SK-N-SH treated with all-trans-retinoic acid at 6 μM for 48 hours (cell line): ENCODE data around the gene EMC1.

Experiments used
- BACH2 ChIP-seq: fragments of 250-450 bp; sonication (Bioruptor Pico); IDR thresholded peaks from 2 replicates; pipeline ENCODE4 v1.9.0; 2021; ENCODE audit warnings: mild to moderate bottlenecking, borderline replicate concordance
- GLIS3 ChIP-seq: fragments of 250-450 bp; sonication (Bioruptor Pico); IDR thresholded peaks from 2 replicates; pipeline ENCODE4 v1.5.0; 2020; ENCODE audit warnings: mild to moderate bottlenecking, moderate library complexity
- ISL1 ChIP-seq: fragments of 250-450 bp; sonication (Bioruptor Pico); IDR thresholded peaks from 2 replicates; pipeline ENCODE4 v2.1.2; 2022; ENCODE audit warnings: mild to moderate bottlenecking, moderate library complexity
- TOX ChIP-seq: fragments of 250-450 bp; sonication (Bioruptor Pico); IDR thresholded peaks from 2 replicates; pipeline ENCODE4 v1.8.0; 2021; ENCODE audit warnings: mild to moderate bottlenecking, moderate library complexity, borderline replicate concordance
- TF ChIP-seq, protein P1 (sequence below): fragments of 250-450 bp; sonication (Bioruptor Pico); IDR thresholded peaks from 2 replicates; pipeline ENCODE4 v1.8.0; 2021; ENCODE audit warnings: low read depth, mild to moderate bottlenecking, moderate library complexity, borderline replicate concordance

DNA sequence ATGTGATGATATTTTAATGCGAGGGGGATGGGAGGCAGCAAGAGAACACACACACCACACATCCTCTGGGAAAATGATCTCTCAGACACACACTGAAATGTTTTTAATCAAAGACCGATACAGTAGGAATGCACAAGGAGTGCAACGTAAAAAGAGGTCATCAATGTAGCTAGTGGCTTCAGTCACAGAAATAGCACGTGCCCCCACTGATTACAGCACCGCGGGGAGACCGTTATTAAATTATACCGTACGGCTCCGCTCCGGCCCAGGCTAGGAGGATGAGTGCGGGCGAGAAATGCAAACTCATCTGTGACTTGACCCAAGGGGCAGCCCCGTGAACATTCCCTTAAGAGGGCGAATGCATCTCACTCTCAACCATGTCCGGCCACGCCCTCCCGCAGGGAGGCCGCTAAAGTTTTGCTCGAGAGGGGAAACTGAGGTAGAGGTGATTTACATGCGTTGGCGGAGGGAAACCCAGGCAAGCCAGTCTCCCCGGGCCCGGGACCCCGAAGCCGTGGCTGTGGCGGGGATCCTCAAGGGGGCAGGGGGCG lies 41.8 kb downstream of the EMC1 start:
- no peak for TF ChIP-seq GLIS3 (CRISPR knock-in tag)
- TF ChIP-seq, protein P1, sequence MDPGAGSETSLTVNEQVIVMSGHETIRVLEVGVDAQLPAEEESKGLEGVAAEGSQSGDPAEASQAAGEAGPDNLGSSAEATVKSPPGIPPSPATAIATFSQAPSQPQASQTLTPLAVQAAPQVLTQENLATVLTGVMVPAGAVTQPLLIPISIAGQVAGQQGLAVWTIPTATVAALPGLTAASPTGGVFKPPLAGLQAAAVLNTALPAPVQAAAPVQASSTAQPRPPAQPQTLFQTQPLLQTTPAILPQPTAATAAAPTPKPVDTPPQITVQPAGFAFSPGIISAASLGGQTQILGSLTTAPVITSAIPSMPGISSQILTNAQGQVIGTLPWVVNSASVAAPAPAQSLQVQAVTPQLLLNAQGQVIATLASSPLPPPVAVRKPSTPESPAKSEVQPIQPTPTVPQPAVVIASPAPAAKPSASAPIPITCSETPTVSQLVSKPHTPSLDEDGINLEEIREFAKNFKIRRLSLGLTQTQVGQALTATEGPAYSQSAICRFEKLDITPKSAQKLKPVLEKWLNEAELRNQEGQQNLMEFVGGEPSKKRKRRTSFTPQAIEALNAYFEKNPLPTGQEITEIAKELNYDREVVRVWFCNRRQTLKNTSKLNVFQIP (CRISPR knock-in tag) = no peak
- no peak for TF ChIP-seq BACH2 (CRISPR knock-in tag)
- no peak for TF ChIP-seq ISL1 (CRISPR knock-in tag)
- TF ChIP-seq TOX (CRISPR knock-in tag) = no peak
